ENCODE measurements around the gene CCDC149.

CCDC149 gene

DNA sequence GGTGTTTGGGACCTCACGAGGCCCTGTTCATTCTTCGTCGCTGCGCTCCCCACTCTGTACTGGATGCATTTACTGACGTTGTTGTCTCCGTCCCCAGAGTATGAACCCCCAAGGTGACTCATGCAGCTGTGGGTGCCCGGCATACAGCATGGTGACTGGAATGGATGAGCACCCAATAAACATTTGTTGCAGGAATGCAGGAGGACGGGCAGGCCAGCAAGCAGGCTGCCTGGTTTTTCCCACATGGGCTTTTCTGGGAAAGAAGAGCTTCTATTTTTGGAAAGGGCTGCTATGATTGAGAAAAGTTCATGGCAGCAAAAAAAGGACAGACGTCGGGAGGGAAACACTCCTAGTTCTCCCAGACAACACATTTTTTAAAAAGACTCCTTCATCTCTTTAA, 118.4 kb downstream of the CCDC149 start:
- peaks cover 33% of the 10 kb centered on the region for H3K4me1 Mint-ChIP-seq (ENCODE audit: low read depth)
- peaks cover 42% of the 10 kb centered on the region for H3K27me3 Mint-ChIP-seq
- H3K27ac Mint-ChIP-seq: peak overlapping the region; percentile 64
- no peaks in the 10 kb centered on the region for H3K9me3 Mint-ChIP-seq
- no peaks in the 10 kb centered on the region for H3K36me3 Mint-ChIP-seq (ENCODE audit: low read depth)
- H3K4me3 Mint-ChIP-seq: peak overlapping the region; percentile 24
- intact Hi-C loops (cut with micrococcal nuclease): loop anchor here (10.0 kb wide), 1 partner anchor 190 kb away; no protein-coding TSS in a partner anchor

DNA sequence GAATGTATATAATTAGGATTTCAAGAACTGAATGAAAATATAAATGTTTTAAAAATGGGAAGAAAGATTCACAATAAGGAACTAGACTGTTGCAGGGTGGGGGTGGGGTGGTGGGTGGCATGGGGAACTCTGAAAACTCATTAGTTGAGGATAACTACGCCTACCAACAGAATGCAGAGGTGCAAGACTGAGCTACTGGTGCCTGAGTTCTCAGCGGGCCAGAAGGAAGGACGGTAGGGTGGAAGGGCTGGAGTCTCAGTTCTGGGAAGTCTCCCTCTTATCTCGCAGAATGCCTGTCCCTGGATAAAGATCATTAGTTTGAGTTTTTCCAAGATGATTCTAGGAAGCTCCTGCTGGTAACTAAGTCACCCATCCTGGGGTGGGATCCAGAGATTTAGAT, 118.8 kb downstream of the CCDC149 start:
- peak overlapping the region; percentile 64 for H3K27ac Mint-ChIP-seq
- H3K4me1 Mint-ChIP-seq (ENCODE audit: low read depth): peaks cover 33% of the 10 kb centered on the region
- intact Hi-C loops (cut with micrococcal nuclease): loop anchor here (10.0 kb wide), 1 partner anchor 191 kb away; no protein-coding TSS in a partner anchor
- peaks cover 37% of the 10 kb centered on the region for H3K27me3 Mint-ChIP-seq
- peak overlapping the region; percentile 46 for H3K4me3 Mint-ChIP-seq
- H3K9me3 Mint-ChIP-seq: peaks cover 2% of the 10 kb centered on the region
- H3K36me3 Mint-ChIP-seq (ENCODE audit: low read depth): no peaks in the 10 kb centered on the region

DNA sequence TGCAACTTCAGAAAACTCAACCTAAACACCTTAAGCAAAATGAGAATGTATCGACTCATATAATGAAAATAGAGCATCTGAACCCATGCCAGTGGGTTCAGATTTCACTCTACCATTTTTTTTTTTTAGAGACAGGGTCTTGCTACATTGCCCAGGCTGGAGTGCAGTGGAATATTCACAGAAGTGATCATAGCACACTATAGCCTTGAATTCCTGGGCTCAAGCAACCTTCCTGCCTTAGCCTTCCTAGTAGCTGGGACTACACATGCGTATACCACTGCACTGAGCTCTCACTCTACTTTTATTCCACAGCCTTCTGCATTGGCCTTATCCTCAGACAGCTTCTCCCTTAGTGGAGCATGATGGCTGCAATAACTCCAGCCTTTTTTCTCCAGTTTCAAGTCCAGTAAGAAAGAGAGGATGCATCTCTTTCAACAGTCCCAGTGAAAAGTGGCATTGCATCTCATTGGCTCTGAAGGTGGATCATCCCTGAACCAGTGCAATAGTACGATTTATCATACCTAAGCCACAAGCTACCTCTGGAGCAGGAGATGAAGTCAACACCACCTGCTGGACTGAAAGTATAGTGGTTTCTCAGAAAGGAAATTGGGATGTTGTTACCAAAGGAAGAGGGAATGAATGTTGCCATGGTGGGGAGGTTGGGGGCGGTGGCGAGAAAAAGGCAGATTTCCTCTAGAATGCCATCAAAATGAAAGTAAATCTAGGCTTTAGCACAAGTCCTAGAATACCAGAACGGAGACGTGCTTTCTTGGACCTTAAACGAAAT, 119.4 kb downstream of the CCDC149 start:
- H3K36me3 Mint-ChIP-seq (ENCODE audit: low read depth): no peaks in the 10 kb centered on the region
- no peak overlapping the region for H3K4me3 Mint-ChIP-seq
- H3K4me1 Mint-ChIP-seq (ENCODE audit: low read depth): peaks cover 33% of the 10 kb centered on the region
- intact Hi-C loops (cut with micrococcal nuclease): loop anchor here (10.0 kb wide), 1 partner anchor 191 kb away; no protein-coding TSS in a partner anchor
- peak overlapping the region; percentile 64 for H3K27ac Mint-ChIP-seq
- H3K27me3 Mint-ChIP-seq: peaks cover 34% of the 10 kb centered on the region
- H3K9me3 Mint-ChIP-seq: peaks cover 8% of the 10 kb centered on the region

DNA sequence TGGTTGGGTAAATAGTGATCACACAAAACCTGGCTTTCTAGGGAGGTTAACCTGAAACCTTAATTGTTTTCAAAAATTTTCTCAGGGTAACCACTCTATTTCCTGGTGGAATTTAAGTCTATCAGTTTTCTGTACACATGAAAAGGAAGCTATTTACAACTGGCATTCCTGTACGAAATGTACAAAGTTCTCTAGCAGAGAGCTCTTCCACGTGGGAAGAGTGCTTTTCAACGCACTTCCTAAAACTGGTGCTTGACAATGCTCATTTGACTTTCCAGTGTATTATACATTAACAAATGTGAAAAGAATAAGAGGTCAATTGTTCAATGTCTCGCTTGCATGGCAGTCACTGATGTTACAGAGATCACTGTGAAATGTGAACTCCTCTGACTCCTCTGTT, 120.3 kb downstream of the CCDC149 start:
- Mint-ChIP-seq H3K27me3 (peaks cover 26% of the 10 kb centered on the region), H3K4me3 (no peak overlapping the region), H3K4me1 (ENCODE audit: low read depth) (peaks cover 33% of the 10 kb centered on the region), H3K27ac (no peak overlapping the region), H3K9me3 (peaks cover 14% of the 10 kb centered on the region), H3K36me3 (ENCODE audit: low read depth) (no peaks in the 10 kb centered on the region)
- intact Hi-C loops (cut with micrococcal nuclease): loop anchor here (10.0 kb wide), 1 partner anchor 192 kb away; no protein-coding TSS in a partner anchor

DNA sequence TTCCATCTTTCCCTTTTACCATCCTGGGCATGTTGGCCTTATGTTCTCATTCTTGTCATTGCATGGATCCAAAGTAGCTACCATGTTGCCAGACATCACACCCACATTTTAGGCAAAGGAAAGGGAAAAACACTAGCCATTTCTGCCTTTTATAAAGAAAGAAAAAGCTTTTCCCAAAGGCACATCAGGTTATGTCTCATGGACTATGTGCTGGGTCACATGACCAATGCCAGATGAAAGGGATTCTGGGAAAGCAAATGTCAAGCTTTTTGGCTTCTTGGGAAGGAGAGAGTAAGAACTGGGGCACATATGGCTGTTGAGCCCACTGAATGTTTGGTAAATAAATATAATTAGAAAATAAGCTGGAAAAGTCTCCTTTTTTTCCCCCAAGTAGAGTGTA, 121.8 kb downstream of the CCDC149 start:
- intact Hi-C loops (cut with micrococcal nuclease): loop anchor here (10.0 kb wide), 1 partner anchor 194 kb away; no protein-coding TSS in a partner anchor
- Mint-ChIP-seq H3K4me1 (ENCODE audit: low read depth) (peaks cover 33% of the 10 kb centered on the region), H3K36me3 (ENCODE audit: low read depth) (no peaks in the 10 kb centered on the region), H3K4me3 (no peak overlapping the region), H3K9me3 (peaks cover 14% of the 10 kb centered on the region), H3K27ac (no peak overlapping the region), H3K27me3 (peaks cover 16% of the 10 kb centered on the region)

DNA sequence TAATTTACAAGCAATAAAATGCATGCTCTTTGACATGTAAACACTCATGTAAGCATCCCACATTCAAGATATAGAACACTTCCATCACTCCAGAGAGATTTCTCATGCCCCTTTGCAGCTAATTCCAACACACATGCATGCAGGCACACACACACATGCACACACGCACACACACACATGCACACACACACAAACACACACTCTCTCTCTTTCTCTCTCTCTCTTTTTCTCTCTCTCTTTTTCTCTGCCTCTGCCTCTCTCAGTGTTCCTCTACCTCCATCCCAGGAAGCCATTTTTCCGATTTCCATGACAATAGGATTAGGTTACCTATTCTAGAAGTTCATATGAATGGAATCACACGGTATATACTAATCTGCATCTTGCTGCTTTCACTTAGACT, 129.3 kb downstream of the CCDC149 start:
- Mint-ChIP-seq H3K4me3 (no peak overlapping the region), H3K27me3 (peaks cover 21% of the 10 kb centered on the region), H3K4me1 (ENCODE audit: low read depth) (peaks cover 18% of the 10 kb centered on the region), H3K9me3 (peaks cover 6% of the 10 kb centered on the region), H3K36me3 (ENCODE audit: low read depth) (no peaks in the 10 kb centered on the region), H3K27ac (no peak overlapping the region)
- intact Hi-C loops (cut with micrococcal nuclease): no loop called here

DNA sequence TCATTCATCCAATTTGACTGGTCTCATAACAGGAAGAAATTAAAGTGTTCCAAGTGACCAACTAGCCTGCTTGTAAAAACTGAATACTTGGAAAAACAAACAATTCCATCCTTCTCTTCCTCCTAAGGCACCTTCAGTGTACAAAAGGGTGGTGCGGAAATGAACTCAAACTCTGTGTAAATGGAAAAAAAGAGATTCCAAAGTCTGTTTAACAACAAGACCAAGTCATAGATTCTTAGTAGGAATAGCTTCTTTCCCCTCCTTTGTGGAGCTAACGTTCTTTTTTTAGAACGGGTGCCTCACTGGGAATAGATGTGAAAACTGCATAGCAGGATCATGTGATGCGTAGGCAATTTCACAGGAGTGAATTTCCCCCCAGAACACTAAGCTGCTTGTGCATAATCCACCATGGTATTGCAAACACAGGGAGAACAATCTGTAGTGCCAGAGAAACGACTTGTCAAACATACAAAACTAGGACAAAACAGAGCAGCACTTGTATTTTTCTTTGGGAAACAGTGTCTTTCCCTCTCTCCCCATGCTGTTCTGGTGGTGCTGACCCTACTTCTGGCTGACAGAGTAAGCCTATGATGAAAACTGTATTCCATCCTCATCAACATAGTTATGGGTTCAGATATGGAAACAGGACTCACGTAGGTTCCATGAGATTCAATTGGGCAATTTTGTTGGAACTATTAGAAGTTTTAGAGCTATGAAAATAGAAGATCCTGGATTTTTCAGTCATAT, 130.7 kb downstream of the CCDC149 start:
- intact Hi-C loops (cut with micrococcal nuclease): no loop called here
- Mint-ChIP-seq H3K9me3 (no peaks in the 10 kb centered on the region), H3K4me1 (ENCODE audit: low read depth) (peaks cover 29% of the 10 kb centered on the region), H3K27ac (no peak overlapping the region), H3K27me3 (peaks cover 20% of the 10 kb centered on the region), H3K36me3 (ENCODE audit: low read depth) (no peaks in the 10 kb centered on the region), H3K4me3 (no peak overlapping the region)

DNA sequence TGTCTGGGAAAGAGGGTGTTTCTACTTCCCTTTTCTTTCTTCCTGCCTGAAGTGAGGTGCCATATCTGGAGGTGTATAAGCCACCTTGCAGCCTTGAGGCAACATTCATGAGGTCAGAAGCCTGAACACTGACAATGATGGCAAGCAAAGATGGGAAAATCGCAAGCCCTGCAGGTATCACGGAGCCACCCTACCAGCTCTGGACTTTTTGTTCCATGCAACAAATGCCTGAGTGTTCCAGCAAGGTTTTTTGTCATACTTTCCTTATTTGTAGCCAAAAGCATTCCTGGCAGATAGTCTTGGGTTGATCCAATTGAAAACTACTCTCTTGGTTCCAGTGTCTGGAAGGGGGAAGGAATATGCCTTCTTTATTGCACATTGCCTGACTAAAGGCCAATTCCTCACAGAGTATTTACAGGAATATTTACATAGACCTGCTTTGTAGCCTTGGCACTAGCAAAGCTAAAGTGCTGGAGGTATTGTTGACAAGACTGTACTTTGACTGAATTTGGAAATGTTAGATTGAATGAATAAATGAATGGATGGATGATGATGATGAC, 131.8 kb downstream of the CCDC149 start:
- peaks cover 29% of the 10 kb centered on the region for H3K4me1 Mint-ChIP-seq (ENCODE audit: low read depth)
- H3K27ac Mint-ChIP-seq: no peak overlapping the region

DNA sequence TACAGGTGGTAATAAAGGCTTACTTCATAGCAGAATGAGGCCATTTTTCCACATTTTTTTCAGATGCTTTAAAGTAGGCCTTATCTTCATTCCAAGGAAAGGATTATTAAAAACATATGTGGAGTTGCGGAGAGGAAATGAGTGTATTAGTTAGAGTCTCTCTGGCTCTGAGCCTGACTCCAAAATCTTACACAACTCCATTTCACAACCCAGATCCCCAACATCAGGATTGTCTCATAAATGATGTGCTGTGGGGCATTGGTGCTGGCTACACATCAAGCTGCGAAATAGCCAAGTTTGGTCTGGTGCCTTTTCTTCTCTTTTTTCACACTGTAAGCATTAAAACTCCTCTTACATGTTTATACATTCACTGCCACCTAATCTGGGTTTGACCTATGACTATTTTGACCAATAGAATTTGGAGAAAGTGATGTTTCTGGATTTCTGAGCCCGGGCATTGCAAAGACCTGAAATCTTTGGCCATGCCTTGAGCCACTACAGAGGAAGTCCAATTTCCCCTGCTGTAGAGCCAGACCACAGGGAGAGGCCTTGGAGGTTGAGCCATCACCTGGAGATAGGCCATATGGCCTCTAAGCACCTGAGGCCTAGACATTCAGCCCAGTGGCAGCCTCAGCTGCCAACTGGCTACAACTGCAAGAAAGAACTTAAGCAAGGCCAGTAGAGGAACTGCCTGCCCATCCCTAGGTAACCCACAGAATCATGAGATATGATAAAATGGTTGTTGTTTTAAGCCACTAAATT, 134.2 kb downstream of the CCDC149 start:
- Mint-ChIP-seq H3K9me3 (no peaks in the 10 kb centered on the region), H3K27me3 (peaks cover 16% of the 10 kb centered on the region), H3K4me1 (ENCODE audit: low read depth) (peaks cover 29% of the 10 kb centered on the region), H3K4me3 (no peak overlapping the region), H3K27ac (no peak overlapping the region), H3K36me3 (ENCODE audit: low read depth) (no peaks in the 10 kb centered on the region)
- intact Hi-C loops (cut with micrococcal nuclease): no loop called here

More for the DNA sequence above, 131.8 kb downstream of the CCDC149 start:
- no peaks in the 10 kb centered on the region for H3K9me3 Mint-ChIP-seq
- intact Hi-C loops (cut with micrococcal nuclease): no loop called here
- peaks cover 21% of the 10 kb centered on the region for H3K27me3 Mint-ChIP-seq
- H3K36me3 Mint-ChIP-seq (ENCODE audit: low read depth): no peaks in the 10 kb centered on the region
- H3K4me3 Mint-ChIP-seq: no peak overlapping the region

DNA sequence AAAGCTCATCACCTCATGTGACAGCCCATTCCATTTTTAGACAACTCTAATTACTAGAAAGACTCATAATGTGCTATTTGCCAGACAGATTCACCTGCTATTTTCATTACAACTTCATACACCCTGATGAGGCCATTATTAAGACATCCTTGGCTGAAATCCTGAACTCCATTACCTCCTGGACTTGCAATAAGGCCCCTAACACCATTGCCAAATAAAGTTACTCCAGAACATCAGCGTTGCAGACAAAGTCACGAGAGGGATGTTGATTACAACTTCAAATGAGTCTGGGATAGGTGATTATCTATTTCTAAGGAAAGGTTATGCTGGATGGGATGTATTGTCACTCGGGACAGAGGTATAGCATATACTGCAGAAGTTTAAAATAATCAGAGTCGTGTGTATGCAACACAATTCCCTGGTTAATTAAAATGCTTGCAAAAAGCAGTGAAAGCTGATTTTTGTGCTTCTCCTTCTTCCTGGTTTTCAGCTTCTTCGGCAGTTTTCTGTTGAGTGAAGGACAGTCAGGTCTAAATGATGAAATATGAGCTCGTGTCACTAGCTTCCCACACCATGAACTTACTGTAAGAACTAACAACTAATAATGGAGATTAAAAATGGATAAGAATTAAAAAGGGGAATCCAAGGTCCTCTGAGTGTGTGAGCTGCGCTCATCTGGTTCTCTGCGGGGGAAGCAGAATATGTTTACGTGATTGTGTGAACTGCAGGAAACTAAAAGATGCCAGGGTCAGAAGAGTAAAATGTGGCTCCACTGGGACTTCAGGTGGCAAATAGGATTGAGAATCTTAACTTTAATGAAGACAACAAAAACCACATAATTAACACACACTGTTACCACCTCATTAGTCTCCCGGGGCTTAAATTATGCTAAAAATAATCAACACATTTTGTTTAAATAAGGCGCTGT, 135.0 kb downstream of the CCDC149 start:
- Mint-ChIP-seq H3K27ac (no peak overlapping the region), H3K9me3 (no peaks in the 10 kb centered on the region), H3K4me1 (ENCODE audit: low read depth) (peaks cover 29% of the 10 kb centered on the region), H3K27me3 (peaks cover 14% of the 10 kb centered on the region), H3K4me3 (no peak overlapping the region), H3K36me3 (ENCODE audit: low read depth) (no peaks in the 10 kb centered on the region)
- intact Hi-C loops (cut with micrococcal nuclease): no loop called here

DNA sequence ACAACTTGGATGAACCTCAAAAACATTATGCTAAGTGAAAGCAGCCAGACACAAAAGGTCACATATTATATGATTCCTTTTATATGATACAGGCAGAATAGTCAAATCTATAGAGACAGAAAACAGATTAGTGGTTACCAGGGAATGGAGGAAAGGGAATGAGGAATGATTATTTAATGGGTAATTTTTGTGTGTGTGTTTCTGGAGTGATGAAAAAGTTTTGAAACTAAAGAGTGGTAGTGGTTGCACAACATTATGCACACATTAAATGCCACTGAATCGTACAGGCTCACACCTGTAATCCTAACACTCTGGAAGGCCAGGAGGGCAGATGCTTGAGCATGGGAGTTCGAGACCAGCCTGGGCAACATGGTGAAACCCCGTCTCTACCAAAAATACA, 137.1 kb downstream of the CCDC149 start:
- Mint-ChIP-seq H3K4me1 (ENCODE audit: low read depth) (peaks cover 29% of the 10 kb centered on the region), H3K4me3 (no peak overlapping the region), H3K27ac (no peak overlapping the region), H3K27me3 (peaks cover 19% of the 10 kb centered on the region), H3K9me3 (no peaks in the 10 kb centered on the region), H3K36me3 (ENCODE audit: low read depth) (no peaks in the 10 kb centered on the region)
- intact Hi-C loops (cut with micrococcal nuclease): no loop called here

DNA sequence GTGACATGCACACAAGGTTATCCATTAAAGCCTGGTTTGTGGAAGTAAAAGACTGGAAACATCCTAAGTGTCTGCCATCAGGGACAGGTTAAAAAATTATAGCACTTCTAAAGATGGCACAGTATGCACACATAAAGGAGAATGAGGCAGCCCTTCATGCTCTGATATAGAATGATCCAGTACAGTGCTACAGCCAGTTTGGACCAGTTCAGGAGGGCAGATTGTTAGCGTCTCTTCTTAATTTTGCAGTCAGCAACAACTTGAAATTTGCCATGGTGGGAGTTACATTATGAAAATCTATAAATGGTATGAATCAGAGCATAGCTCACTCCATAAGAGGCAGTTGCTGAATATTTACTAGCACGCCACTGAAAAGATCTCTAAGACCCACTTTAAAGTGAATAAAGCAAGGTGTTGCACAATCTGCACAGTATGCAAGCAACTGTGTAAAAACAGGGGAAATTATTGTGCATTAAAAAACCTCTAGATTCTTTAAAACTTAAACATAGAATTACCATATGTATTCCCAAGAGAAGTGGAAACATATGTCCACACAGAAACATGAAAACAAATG, 137.7 kb downstream of the CCDC149 start:
- intact Hi-C loops (cut with micrococcal nuclease): no loop called here
- no peak overlapping the region for H3K4me3 Mint-ChIP-seq
- H3K27ac Mint-ChIP-seq: no peak overlapping the region
- no peaks in the 10 kb centered on the region for H3K9me3 Mint-ChIP-seq
- no peaks in the 10 kb centered on the region for H3K36me3 Mint-ChIP-seq (ENCODE audit: low read depth)
- H3K4me1 Mint-ChIP-seq (ENCODE audit: low read depth): peaks cover 30% of the 10 kb centered on the region
- H3K27me3 Mint-ChIP-seq: peaks cover 19% of the 10 kb centered on the region

All from dendritic cell treated with granulocyte-macrophage colony-stimulating factor and Interleukin-4, amounts not matched to agents 40 ng/mL and 50 ng/mL, for 4 days (primary cell).